ENCODE measurements around the gene PHLDA3.

PHLDA3 gene

GRCh38 chr1:201515895-201516294, 46.9 kb upstream of the PHLDA3 start:
- TF ChIP-seq CTCF (conservative IDR thresholded peaks at IDR 0.05; ENCODE audit: low read depth, low read length) = no peak
- no peak overlapping the region for H2AFZ ChIP-seq (ENCODE audit: low read depth)
- no peaks in the 10 kb centered on the region for H4K20me1 ChIP-seq (ENCODE audit: insufficient read depth)
- no peaks in the 10 kb centered on the region for H3K79me2 ChIP-seq (ENCODE audit: insufficient read depth, low read depth)
- no peak overlapping the region for H3K4me2 ChIP-seq
- H3K36me3 ChIP-seq (ENCODE audit: insufficient read depth) = no peaks in the 10 kb centered on the region
- H3K9ac ChIP-seq = no peak overlapping the region
- H3K27ac ChIP-seq = no peak overlapping the region
- no peaks in the 10 kb centered on the region for H3K27me3 ChIP-seq (ENCODE audit: insufficient read depth, low read depth)
- H3K4me1 ChIP-seq (ENCODE audit: low read depth, poor library complexity, severe bottlenecking) = peaks cover 20% of the 10 kb centered on the region
- no peak overlapping the region for H3K4me3 ChIP-seq (IDR thresholded peaks at IDR 0.05; ENCODE audit: insufficient read depth, low read depth, low read length)

DNA sequence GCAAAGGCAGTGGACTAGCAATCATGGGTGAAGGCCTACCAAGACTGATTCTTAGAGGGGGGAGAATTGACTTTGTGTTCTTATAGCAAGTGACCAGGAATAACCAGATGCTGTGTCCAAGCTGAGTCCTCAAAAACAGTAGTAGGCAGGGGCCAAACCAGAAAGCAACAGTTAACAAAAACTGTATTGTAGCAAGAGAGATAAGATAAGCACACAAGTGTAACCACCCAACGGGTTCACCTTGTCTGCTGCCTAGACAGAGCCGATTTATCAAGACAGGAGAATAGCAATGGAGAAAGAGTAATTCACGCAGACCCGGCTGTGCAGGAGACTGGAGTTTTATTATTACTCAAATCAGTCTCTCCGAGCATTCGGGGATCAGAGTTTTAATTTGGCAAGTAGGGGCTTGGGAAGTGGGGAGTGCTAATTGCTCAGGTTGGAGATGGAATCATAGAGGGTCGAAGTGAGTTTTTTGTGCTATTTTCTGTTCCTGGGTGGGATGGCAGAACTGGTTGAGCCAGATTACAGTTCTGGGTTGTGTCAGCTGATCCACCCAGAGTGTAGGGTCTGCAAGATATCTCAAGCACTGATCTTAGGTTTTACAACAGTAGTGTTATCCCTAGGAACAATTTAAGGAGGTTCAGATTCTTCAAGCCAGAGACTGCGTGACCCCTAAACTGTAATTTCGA, 46.2 kb upstream of the PHLDA3 start:
- Histone ChIP-seq H4K20me1 (ENCODE audit: insufficient read depth) (no peaks in the 10 kb centered on the region), H3K27me3 (ENCODE audit: insufficient read depth, low read depth) (no peaks in the 10 kb centered on the region), H2AFZ (ENCODE audit: low read depth) (no peak overlapping the region), H3K4me2 (no peak overlapping the region), H3K79me2 (ENCODE audit: insufficient read depth, low read depth) (no peaks in the 10 kb centered on the region), H3K27ac (no peak overlapping the region), H3K4me1 (ENCODE audit: low read depth, poor library complexity, severe bottlenecking) (peaks cover 20% of the 10 kb centered on the region), H3K36me3 (ENCODE audit: insufficient read depth) (no peaks in the 10 kb centered on the region), H3K9ac (no peak overlapping the region), H3K4me3 (IDR thresholded peaks at IDR 0.05; ENCODE audit: insufficient read depth, low read depth, low read length) (no peak overlapping the region)
- TF ChIP-seq CTCF (conservative IDR thresholded peaks at IDR 0.05; ENCODE audit: low read depth, low read length) = no peak

- H3K27ac ChIP-seq = no peak overlapping the region
- H2AFZ ChIP-seq (ENCODE audit: low read depth) = no peak overlapping the region
- H3K4me3 ChIP-seq (IDR thresholded peaks at IDR 0.05; ENCODE audit: insufficient read depth, low read depth, low read length) = no peak overlapping the region
- peaks cover 20% of the 10 kb centered on the region for H3K4me1 ChIP-seq (ENCODE audit: low read depth, poor library complexity, severe bottlenecking)
- H3K27me3 ChIP-seq (ENCODE audit: insufficient read depth, low read depth) = no peaks in the 10 kb centered on the region
- no peak overlapping the region for H3K4me2 ChIP-seq
- no peaks in the 10 kb centered on the region for H3K79me2 ChIP-seq (ENCODE audit: insufficient read depth, low read depth)
- no peak overlapping the region for H3K9ac ChIP-seq
- no peak for TF ChIP-seq CTCF (conservative IDR thresholded peaks at IDR 0.05; ENCODE audit: low read depth, low read length)
- no peaks in the 10 kb centered on the region for H3K36me3 ChIP-seq (ENCODE audit: insufficient read depth)
- no peaks in the 10 kb centered on the region for H4K20me1 ChIP-seq (ENCODE audit: insufficient read depth)
These were observed 45.5 kb upstream of the PHLDA3 start for GRCh38 chr1:201514466-201514865.

DNA sequence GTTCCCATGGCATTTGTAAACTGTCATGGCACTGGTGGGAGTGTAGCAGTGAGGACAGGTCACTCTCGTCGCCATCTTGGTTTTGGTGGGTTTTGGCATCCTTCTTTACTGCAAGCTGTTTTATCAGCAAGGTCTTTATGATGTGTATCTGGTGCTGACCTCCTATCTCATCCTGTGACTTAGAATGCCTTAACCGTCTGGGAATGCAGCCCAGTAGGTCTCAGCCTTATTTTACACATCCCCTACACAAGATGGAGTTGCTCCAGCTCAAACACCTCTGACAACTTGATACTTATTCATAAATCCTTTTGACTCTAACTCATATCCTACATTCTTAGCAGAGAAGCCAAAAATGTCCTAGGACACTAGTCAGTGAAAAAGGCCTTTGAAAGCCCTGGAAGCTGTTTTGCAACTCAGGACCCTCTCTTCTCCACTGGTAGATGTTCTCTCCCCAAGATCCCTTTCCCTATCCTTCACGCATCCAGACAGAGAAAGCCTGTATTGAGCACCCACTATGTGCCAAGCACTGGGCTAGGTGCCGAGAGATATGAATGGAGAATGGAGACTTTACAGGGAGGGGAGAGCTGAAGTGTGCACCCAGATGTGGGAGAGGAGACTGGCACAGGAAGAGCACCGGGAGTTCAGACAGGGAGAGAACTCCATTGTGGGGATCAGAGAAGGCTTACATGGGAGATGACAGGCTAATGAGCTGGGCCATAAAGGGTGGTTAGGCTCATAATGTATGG, 44.7 kb upstream of the PHLDA3 start:
- H3K4me1 ChIP-seq (ENCODE audit: low read depth, poor library complexity, severe bottlenecking) = peaks cover 25% of the 10 kb centered on the region
- H3K9ac ChIP-seq = no peak overlapping the region
- H2AFZ ChIP-seq (ENCODE audit: low read depth) = no peak overlapping the region
- H3K27ac ChIP-seq = no peak overlapping the region
- no peaks in the 10 kb centered on the region for H3K27me3 ChIP-seq (ENCODE audit: insufficient read depth, low read depth)
- TF ChIP-seq CTCF (conservative IDR thresholded peaks at IDR 0.05; ENCODE audit: low read depth, low read length) = no peak
- no peaks in the 10 kb centered on the region for H3K79me2 ChIP-seq (ENCODE audit: insufficient read depth, low read depth)
- H4K20me1 ChIP-seq (ENCODE audit: insufficient read depth) = no peaks in the 10 kb centered on the region
- H3K4me2 ChIP-seq = no peak overlapping the region
- no peaks in the 10 kb centered on the region for H3K36me3 ChIP-seq (ENCODE audit: insufficient read depth)
- no peak overlapping the region for H3K4me3 ChIP-seq (IDR thresholded peaks at IDR 0.05; ENCODE audit: insufficient read depth, low read depth, low read length)
